Measurements from ENCODE around the gene PTPRG. TPM values are rescaled to one million over a fixed set of nuclear protein-coding genes. Genes with fewer than 3 reads are reported as not detected.
"Not testable (repeated sequence)": the region's sequence is repeated elsewhere in the genome, so short reads cannot be mapped to it uniquely, and the experiment has no call there.

PTPRG gene
- 95.1 TPM for polyA plus RNA-seq (ENCODE audit: insufficient read length)
- long read RNA-seq, donor 1, partial matches to known transcripts, result 0 of 3 reads
- long read RNA-seq, donor 1, other reads (novel, unspliced or antisense), result 0 of 3 reads
- long read RNA-seq, donor 2, transcript PTPRG-205 (2 exons, 2,694 nt), result major isoform, 5 of 5 reads
- long read RNA-seq, donor 2, partial matches to known transcripts, result 0 of 5 reads
- long read RNA-seq, donor 2, other reads (novel, unspliced or antisense), result 0 of 5 reads
- long read RNA-seq, donor 3, partial matches to known transcripts, result 0 of 3 reads
- long read RNA-seq, donor 3, other reads (novel, unspliced or antisense), result 0 of 3 reads
- long read RNA-seq, donor 4, result 0 reads
- long read RNA-seq, donor 5, partial matches to known transcripts, result 0 of 1 reads
- long read RNA-seq, donor 5, other reads (novel, unspliced or antisense), result 0 of 1 reads
- long read RNA-seq, donor 6, partial matches to known transcripts, result 2,055 of 2,061 reads
- long read RNA-seq, donor 6, other reads (novel, unspliced or antisense), result 5 of 2,061 reads
- long read RNA-seq, donor 7, partial matches to known transcripts, result 2,027 of 2,029 reads
- long read RNA-seq, donor 7, other reads (novel, unspliced or antisense), result 0 of 2,029 reads
- long read RNA-seq, donor 8, partial matches to known transcripts, result 5 of 6 reads
- long read RNA-seq, donor 8, other reads (novel, unspliced or antisense), result 0 of 6 reads

DNA sequence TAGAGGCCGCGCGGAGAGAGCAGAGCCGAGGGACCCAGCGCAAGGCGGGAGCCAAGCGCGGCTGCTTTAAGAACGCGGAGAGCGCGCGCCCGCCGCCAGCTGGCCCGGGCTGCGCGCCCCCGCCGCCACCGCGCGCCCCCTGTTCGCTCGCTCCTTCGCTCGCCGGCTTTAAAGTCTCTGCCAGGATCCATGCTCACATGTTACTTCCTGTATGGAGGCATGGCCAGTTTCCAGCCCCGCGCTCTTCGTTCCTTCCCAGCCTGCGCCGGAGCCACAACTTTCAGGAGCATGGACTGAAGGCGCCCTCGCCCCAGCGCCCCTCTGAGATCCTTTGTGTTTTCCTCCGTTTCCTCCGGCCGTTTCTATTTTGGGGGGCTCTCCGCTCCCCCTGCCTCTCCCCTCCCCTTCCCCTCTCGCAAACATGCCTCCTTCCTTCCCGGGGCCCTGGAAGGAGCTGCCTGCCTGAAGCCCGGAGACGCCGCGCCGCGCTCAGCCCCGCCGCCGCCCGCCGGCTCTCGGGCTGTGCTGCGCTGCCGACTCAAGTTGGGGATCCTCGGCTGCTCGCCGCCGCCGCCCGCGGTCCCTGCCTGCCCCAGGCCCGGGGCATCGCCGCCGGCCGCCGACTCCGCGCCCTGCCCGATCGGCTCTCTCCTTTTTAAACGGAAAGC lies at the start of gene PTPRG:
Gene PTPRG, plus strand, starts transcription at position 198 of the 668 bp plus-strand sequence. CDS start 717 bp downstream, outside the sequence.
- DNase-seq, result peak; percentile 90

- DNase-seq, result no peak
Measured at GRCh38 chr3:61518590-61518989, 42.8 kb upstream of the PTPRG start.

GRCh38 chr3:61520966-61521628 lies 40.3 kb upstream of the PTPRG start:
- DNase-seq, result no peak

DNA sequence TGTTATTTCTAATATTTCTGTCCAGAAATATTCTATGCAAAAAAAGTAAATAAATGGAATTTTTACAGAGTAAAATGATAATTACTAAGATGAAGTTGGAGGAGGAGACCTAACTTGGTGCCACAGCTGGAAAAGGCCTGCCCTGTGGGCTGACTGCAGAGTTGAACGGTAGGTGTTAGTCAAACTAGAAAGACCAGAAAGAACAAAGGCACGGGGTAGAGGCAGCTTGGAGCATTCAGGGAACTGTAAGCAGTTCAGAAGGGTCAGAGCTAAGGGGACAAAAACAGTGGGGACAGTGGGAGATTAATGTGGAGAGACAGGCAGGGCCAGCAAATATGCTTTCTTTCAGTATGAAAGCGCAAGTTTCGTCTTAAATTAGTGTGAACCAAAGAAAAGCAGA lies 39.3 kb upstream of the PTPRG start:
- DNase-seq, result no peak

- no peak for DNase-seq
Measured at GRCh38 chr3:61522626-61523025, 38.7 kb upstream of the PTPRG start.

DNA sequence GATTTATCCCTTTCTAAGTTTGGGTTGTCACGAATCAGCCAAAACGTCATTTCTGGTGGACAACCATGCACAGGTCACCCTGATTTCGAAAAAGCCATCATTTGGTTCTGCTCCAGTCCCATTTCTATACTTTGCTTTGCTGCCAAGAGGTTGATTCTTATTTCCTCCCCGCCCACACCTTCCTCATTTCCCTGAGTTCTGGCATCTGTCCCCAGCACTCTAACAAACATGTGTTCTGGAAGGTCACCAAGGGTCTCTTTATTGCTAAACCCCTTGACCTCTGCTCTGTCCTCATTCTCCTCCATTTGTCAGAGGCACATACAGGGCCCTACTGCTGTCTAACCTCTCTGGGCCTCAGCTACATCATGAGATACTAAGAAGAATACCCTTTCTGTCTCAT lies 36.4 kb upstream of the PTPRG start:
- DNase-seq, result no peak

DNA sequence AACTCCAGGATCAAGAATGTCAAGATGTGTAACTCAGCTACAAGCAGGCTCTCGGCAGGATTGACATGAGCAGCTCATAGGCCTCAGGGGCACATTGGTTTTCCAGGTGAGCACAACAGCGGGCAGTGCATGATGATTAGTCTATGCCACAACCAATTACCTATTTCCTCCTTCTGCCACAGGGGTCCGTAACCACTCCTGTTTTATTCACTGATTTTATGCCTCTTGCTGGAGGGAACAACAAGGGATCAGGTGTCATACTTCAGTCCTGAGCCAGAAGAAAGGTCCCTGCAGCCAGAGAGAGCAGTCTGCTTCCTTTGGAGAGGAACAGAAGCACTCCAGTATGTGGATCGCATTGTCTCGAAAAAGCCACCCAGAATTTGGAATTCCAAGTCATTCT lies 35.1 kb upstream of the PTPRG start:
- DNase-seq, result no peak

DNA sequence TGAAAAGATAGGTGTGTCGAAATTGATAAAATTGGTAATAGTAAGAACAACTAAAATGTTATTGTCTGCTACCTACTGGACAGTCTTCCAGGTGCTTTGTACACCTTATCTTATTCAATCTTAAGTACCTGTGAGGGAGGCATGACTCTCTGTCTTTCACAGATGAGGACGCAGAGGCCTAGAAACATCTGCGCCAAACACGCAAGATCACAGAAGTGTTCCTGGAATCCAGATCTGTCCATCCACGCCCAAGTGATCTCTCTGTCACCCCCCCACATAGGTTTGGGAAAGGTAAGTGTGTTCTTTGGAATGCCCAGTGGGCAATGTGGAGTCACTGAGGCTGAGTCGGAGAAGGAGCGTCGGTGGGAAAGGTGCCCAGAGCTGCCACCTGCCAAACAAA lies 34.4 kb upstream of the PTPRG start:
- DNase-seq, result no peak

- no peak for DNase-seq
Measured at GRCh38 chr3:61530355-61530754, 31.0 kb upstream of the PTPRG start.

GRCh38 chr3:61531528-61531927 lies 29.8 kb upstream of the PTPRG start:
- no peak for DNase-seq

GRCh38 chr3:61532739-61533500 lies 28.5 kb upstream of the PTPRG start:
- no peak for DNase-seq

DNA sequence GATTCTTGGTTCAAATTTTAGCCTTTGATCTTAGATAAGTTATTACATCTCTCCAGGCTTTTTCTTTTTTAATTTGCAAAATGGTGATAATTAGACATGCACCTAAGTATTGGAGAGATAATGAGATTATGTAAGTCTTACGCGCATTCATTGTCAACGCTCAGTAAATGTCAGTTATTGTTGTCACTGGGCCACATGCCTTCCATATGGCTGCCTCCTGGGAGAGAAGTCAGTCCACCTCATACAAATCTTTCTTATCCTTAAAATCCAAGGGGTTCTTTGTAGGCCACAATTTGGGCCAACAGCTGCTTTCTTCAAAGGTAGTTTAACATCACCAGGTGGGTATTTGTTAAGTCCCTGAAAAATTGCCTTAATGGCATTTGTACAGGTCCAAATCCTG lies 25.5 kb upstream of the PTPRG start:
- no peak for DNase-seq

- DNase-seq, result no peak
Measured at GRCh38 chr3:61537366-61537765, 24.0 kb upstream of the PTPRG start.

- no peak for DNase-seq
Measured at GRCh38 chr3:61538486-61538885, 22.9 kb upstream of the PTPRG start.

- no peak for DNase-seq
Measured at GRCh38 chr3:61541694-61542093, 19.7 kb upstream of the PTPRG start.

- DNase-seq, result no peak
Measured at GRCh38 chr3:61545716-61546115, 15.7 kb upstream of the PTPRG start.

DNA sequence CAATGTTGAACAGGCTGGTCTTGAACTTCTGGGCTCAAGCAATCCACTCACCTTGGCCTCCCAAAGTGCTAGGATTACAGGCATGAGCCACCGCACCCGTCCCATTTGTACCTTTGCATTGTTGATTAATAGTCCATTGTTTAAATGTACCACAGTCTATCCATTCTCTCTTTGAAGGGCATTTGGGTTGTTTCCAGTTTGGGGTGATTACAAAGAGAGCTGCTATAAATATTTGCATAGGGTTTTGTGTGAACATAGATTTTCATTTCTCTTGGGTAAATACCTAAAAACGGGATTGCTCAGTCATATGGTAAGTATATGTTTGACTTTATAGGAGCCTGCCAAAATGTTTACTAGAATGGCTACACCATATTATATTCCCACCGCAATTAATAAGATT lies 13.7 kb upstream of the PTPRG start:
- DNase-seq, result no peak

DNA sequence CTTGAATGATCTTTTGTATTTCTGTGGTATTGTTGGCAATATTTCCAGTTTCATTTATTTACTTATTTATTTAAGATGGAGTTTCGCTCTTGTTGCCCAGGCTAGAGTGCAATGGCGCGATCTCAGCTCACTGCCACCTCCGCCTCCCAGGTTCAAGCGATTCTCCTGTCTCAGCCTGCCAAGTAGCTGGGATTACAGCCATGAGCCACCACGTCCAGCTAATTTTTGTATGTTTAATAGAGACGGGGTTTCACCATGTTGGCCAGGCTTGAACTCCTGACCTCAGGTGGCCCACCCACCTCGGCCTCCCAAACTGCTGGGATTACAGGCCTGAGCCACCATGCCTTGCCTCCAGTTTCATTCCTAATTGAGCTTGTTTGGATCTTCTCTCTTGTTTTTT lies 8.7 kb upstream of the PTPRG start:
- DNase-seq, result not testable (repeated sequence)

DNA sequence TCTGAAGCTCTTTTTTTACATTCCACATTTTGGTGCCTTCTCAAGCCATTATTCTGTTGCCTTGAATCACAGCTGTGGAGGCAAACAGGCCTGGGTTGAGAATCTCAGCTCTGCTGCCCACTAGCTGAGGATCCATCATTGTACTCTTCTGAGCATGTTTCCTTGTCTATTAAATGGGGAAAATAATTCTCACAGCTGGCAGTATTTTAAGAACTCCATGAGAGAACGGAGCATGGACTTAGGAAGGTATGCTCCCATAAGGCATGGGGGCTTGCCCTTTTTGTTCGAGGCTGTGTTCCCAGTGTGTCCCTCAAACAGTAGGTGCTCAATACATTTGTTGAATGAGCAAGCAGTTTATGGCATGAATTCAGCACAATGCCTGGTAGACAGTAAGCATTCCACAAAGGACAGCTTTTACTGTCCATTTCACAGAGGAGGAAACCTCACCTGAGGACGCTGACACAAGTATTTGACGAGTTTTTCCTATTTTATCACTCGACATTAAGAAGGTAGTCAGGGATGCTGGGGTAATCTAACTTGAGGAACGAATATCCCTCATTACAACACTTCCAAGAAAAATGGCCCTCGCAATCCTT lies 2.1 kb upstream of the PTPRG start:
- no peak for DNase-seq

GRCh38 chr3:61560517-61561373 lies 626 bp upstream of the PTPRG start:
- peak; percentile 86 for DNase-seq
